Endothelial cell (in vitro differentiated cells): Measurements from ENCODE around the gene DDX52. TPM values are rescaled to one million over a fixed set of nuclear protein-coding genes. Genes with fewer than 3 reads are reported as not detected.
A peak's percentile ranks its signal among the peaks of the same experiment; 100 is the strongest.

Experiments used
- DNase-seq: peaks from one replicate; pipeline ENCODE4 v3.0.0; 2021; ENCODE audit warnings: low spot score
- H3K27ac Mint-ChIP-seq: one replicate; pipeline ENCODE4 v1.8.0; 2021; ENCODE audit warnings: mixed read lengths, inconsistent platforms; ENCODE audit not compliant: unreplicated experiment
- H3K27me3 Mint-ChIP-seq: one replicate; pipeline ENCODE4 v1.8.0; 2021; ENCODE audit warnings: mild to moderate bottlenecking, moderate library complexity, mixed read lengths, inconsistent platforms; ENCODE audit not compliant: unreplicated experiment
- H3K36me3 Mint-ChIP-seq: one replicate; pipeline ENCODE4 v1.8.0; 2021; ENCODE audit warnings: mild to moderate bottlenecking, low read depth, mixed read lengths, inconsistent platforms; ENCODE audit not compliant: unreplicated experiment
- H3K4me1 Mint-ChIP-seq: one replicate; pipeline ENCODE4 v1.8.0; 2021; ENCODE audit warnings: mild to moderate bottlenecking, mixed read lengths, inconsistent platforms; ENCODE audit not compliant: unreplicated experiment
- H3K4me3 Mint-ChIP-seq: one replicate; pipeline ENCODE4 v1.8.0; 2021; ENCODE audit warnings: mild to moderate bottlenecking, mixed read lengths, inconsistent platforms; ENCODE audit not compliant: unreplicated experiment
- H3K9me3 Mint-ChIP-seq: one replicate; pipeline ENCODE4 v1.8.0; 2021; ENCODE audit warnings: mixed read lengths, inconsistent platforms; ENCODE audit not compliant: unreplicated experiment
- CTCF ChIP-seq: fragments of 200-600 bp; sonication (generic); IDR thresholded peaks from one replicate; pipeline ENCODE4 v1.5.0; 2021; ENCODE audit warnings: antibody characterized with exemption; ENCODE audit not compliant: unreplicated experiment
- total RNA-seq: library from RNA; stranded (reverse); fragmentation: NEBNext Ultra II Directional; extraction: Animal tissue kit (Norgen Biotek cat#: 25700); gene quantifications from one replicate; pipeline ENCODE4 v1.2.1, GENCODE V29; 2021; ENCODE audit not compliant: unreplicated experiment

DDX52 gene
- total RNA-seq, 1 donor from 2014 or later = 35.5 TPM

- H3K4me1 Mint-ChIP-seq = peaks cover 13% of the 10 kb centered on the region
- no peaks in the 10 kb centered on the region for H3K36me3 Mint-ChIP-seq
- TF ChIP-seq CTCF = no peak
- no peaks in the 10 kb centered on the region for H3K9me3 Mint-ChIP-seq
- no peak for DNase-seq
- H3K4me3 Mint-ChIP-seq = no peak overlapping the region
- H3K27ac Mint-ChIP-seq = no peak overlapping the region
- H3K27me3 Mint-ChIP-seq = peaks cover 1% of the 10 kb centered on the region
Observed at GRCh38 chr17:37651849-37652248, 8.6 kb upstream of the DDX52 start.

GRCh38 chr17:37650419-37651003 lies 7.3 kb upstream of the DDX52 start:
- Mint-ChIP-seq H3K9me3 (no peaks in the 10 kb centered on the region), H3K4me3 (no peak overlapping the region), H3K36me3 (no peaks in the 10 kb centered on the region), H3K4me1 (peaks cover 13% of the 10 kb centered on the region), H3K27ac (no peak overlapping the region), H3K27me3 (peaks cover 4% of the 10 kb centered on the region)
- peak; percentile 27 for TF ChIP-seq CTCF
- peak; percentile 43 for DNase-seq

GRCh38 chr17:37648555-37648954 lies 5.3 kb upstream of the DDX52 start:
- Mint-ChIP-seq H3K4me1 (peaks cover 16% of the 10 kb centered on the region), H3K36me3 (no peaks in the 10 kb centered on the region), H3K4me3 (no peak overlapping the region), H3K9me3 (no peaks in the 10 kb centered on the region), H3K27me3 (peaks cover 4% of the 10 kb centered on the region), H3K27ac (no peak overlapping the region)
- TF ChIP-seq CTCF = no peak
- no peak for DNase-seq

- H3K36me3 Mint-ChIP-seq = no peaks in the 10 kb centered on the region
- H3K4me1 Mint-ChIP-seq = peaks cover 17% of the 10 kb centered on the region
- DNase-seq = no peak
- H3K27ac Mint-ChIP-seq = no peak overlapping the region
- H3K27me3 Mint-ChIP-seq = peaks cover 4% of the 10 kb centered on the region
- H3K9me3 Mint-ChIP-seq = no peaks in the 10 kb centered on the region
- no peak for TF ChIP-seq CTCF
- H3K4me3 Mint-ChIP-seq = no peak overlapping the region
Observed at GRCh38 chr17:37647856-37648255, 4.6 kb upstream of the DDX52 start.

GRCh38 chr17:37643869-37644268 lies 623 bp upstream of the DDX52 start:
- DNase-seq = no peak
- H3K36me3 Mint-ChIP-seq = peaks cover 6% of the 10 kb centered on the region
- no peak overlapping the region for H3K27ac Mint-ChIP-seq
- no peak for TF ChIP-seq CTCF
- H3K27me3 Mint-ChIP-seq = peaks cover 4% of the 10 kb centered on the region
- peak overlapping the region; percentile 97 for H3K4me3 Mint-ChIP-seq
- no peaks in the 10 kb centered on the region for H3K9me3 Mint-ChIP-seq
- peaks cover 29% of the 10 kb centered on the region for H3K4me1 Mint-ChIP-seq
